HG03571 (cell line): ENCODE results near the gene APMAP.

Experiments used
- ATAC-seq: cut with Tn5 transposase; IDR thresholded peaks from one replicate; pipeline ENCODE4 v1.9.1; 2021; ENCODE audit not compliant: unreplicated experiment

Gene APMAP

GRCh38 chr20:24969186-24970029 is 23.1 kb downstream of the APMAP start:
- no peak for ATAC-seq

- ATAC-seq = no peak
Observed at GRCh38 chr20:24968278-24968800, 24.2 kb downstream of the APMAP start.

- no peak for ATAC-seq
Observed at GRCh38 chr20:24966317-24967012, 26.1 kb downstream of the APMAP start.

- ATAC-seq = no peak
Observed at GRCh38 chr20:24965065-24965919, 27.3 kb downstream of the APMAP start.

GRCh38 chr20:24964506-24964840 is 28.1 kb downstream of the APMAP start:
- no peak for ATAC-seq

GRCh38 chr20:24963672-24964505 is 28.7 kb downstream of the APMAP start:
- no peak for ATAC-seq

GRCh38 chr20:24962510-24962909 is 30.0 kb downstream of the APMAP start:
- no peak for ATAC-seq

GRCh38 chr20:24962182-24962492 is 30.4 kb downstream of the APMAP start:
- ATAC-seq = no peak

- ATAC-seq = no peak
Observed at GRCh38 chr20:24961384-24962181, 31.0 kb downstream of the APMAP start.

- ATAC-seq = no peak
Observed at GRCh38 chr20:24960861-24961260, 31.7 kb downstream of the APMAP start.

- ATAC-seq = no peak
Observed at GRCh38 chr20:24960302-24960801, 32.2 kb downstream of the APMAP start.

- ATAC-seq = no peak
Observed at GRCh38 chr20:24959591-24960301, 32.8 kb downstream of the APMAP start.

GRCh38 chr20:24958506-24959385 is 33.8 kb downstream of the APMAP start:
- no peak for ATAC-seq

GRCh38 chr20:24957326-24958016 is 35.1 kb downstream of the APMAP start:
- no peak for ATAC-seq

- no peak for ATAC-seq
Observed at GRCh38 chr20:24956001-24956841, 36.3 kb downstream of the APMAP start.

- ATAC-seq = peak; percentile 72
Observed at GRCh38 chr20:24955045-24955444, 37.5 kb downstream of the APMAP start.
